GM18867 (cell line): ENCODE results near the gene CCNT1.
"Not testable (repeated sequence)": the region's sequence is repeated elsewhere in the genome, so short reads cannot be mapped to it uniquely, and the experiment has no call there.

ENCODE experiments used
- ATAC-seq: cut with Tn5 transposase; IDR thresholded peaks from one replicate; pipeline ENCODE4 v1.9.1; 2021; ENCODE audit warnings: mild to moderate bottlenecking, moderate library complexity; ENCODE audit not compliant: unreplicated experiment

The CCNT1 gene

DNA sequence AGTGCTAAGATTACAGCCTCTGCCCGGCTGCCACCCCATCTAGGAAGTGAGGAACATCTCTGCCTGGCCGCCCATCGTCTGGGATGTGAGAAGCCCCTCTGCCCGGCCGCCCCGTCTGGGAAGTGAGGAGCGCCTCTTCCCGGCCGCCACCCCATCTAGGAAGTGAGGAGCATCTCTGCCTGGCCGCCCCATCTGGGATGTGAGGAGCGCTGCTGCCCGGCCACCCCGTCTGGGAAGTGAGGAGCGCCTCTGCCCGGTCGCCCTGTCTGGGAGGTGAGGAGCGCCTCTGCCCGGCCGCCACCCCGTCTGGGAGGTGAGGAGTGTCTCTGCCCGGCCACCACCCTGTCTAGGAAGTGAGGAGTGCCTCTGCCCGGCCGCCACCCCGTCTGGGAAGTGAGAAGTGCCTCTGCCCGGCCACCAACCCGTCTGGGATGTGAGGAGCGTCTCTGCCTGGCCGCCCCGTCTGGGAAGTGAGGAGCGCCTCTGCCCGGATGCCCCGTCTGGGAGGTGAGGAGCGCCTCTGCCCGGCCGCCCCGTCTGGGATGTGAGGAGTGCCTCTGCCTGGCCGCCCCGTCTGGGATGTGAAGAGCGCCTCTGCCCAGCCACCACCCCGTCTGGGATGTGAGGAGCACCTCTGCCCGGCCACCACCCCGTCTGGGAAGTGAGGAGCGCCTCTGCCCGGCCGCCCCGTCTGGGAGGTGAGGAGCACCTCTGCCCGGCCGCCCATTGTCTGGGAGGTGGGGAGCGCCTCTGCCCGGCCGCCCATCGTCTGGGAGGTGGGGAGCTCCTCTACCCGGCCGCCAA is 74.6 kb downstream of the CCNT1 start:
- ATAC-seq, result not testable (repeated sequence)

DNA sequence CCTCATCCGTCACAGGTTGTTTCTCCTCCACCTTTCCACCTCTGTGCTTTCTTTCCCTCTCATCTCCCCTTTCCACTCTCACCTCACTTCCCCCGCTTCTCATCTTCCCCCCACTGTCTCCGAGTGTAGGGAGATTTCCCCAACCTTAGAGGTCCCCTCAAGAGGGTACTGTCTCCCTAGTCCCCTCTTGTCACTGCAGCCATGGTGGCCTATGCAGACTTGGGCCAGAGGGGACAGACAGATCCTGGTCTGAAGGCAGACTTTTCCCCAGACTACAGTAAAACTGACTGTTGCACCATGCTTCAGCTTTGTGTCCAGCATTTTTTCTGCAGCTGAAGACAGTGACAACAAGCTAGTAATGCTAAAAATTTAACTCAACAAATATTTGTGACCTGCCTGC is 75.7 kb downstream of the CCNT1 start:
- ATAC-seq, result no peak

DNA sequence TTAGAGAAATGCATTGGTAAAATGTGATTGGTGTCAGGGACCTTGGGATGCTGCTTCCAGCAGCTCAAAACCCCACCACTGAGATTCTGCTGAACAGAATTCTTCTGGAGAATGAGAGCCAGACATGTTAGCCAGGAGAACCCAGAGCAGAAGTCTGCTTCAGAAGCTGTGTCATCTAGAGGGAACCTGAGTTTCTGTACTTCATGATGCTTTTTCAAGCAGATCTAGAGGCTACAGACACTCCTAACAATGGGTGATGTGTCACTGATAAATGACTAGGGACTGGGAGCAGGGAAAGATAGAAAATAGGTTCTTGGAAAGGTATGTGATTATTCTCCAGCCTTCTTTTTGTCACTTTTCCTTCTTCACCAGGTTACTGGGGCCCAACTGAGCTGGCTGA is 76.1 kb downstream of the CCNT1 start:
- ATAC-seq, result no peak
